K562 (cell line): ENCODE measurements around the gene PRSS53. TPM values are rescaled to one million over a fixed set of nuclear protein-coding genes. Genes with fewer than 3 reads are reported as not detected.

Source experiments
- ATAC-seq: fragments of 200-7000 bp; cut with Tn5 transposase; 3 replicates; pipeline ENCODE4 v1.9.1; 2020; ENCODE audit warnings: moderate library complexity
- BruUV-seq: library from RNA; stranded (reverse); fragments of 400-500 nt; replicated peaks from 2 replicates; lab custom pipeline; 2021; lab: Mats Ljungman, UMichigan
- CTCF ChIA-PET: fragments of 300-600 bp; formaldehyde crosslinking; extraction: SDS; loops from one replicate; lab custom pipeline; 2021; ENCODE audit warnings: low intra/inter-chr PET ratio; lab: Yijun Ruan, JAX
- POLR2A ChIA-PET: fragments of 300-600, 350-650 bp; sonication (Branson Sonifier 250); formaldehyde crosslinking; extraction: SDS; loops from one replicate; lab custom pipeline; 2021; ENCODE audit warnings: antibody characterized with exemption, inconsistent platforms; lab: Yijun Ruan, JAX
- DNase-seq, 4 experiments: peaks; one replicate each; pipeline versions ENCODE4 v3.0.0 to v3.0.0-alpha.2; 2011 to 2018; ENCODE audit warnings: low spot score in 3 of 4, mixed read lengths in 3 of 4; ENCODE audit errors: extremely low read depth in 1 of 4
- FAIRE-seq: peaks from 2 replicates; lab custom pipeline; 2011; peaks lifted over from hg19 to GRCh38; lab: Jason Lieb, UNC
- H2AFZ ChIP-seq: 2 replicates; pipeline ENCODE4 v1.6.0; 2011; ENCODE audit warnings: low read depth, low read length, control low read depth, inconsistent platforms
- H3K27ac ChIP-seq: fragments of 200-600 bp; 3 replicates; pipeline ENCODE4 v1.8.0; 2011; ENCODE audit warnings: low read depth, mild to moderate bottlenecking, control low read depth, inconsistent platforms, low read length, moderate library complexity, mixed read lengths; ENCODE audit errors: extremely low read depth
- H3K27me3 ChIP-seq, 2 experiments: fragments of 300-600 bp in 1 of 2; 2 replicates in 1 of 2; 3 replicates in 1 of 2; pipeline versions ENCODE4 v1.6.0 to v1.8.0; 2011; ENCODE audit warnings: inconsistent platforms in 2 of 2, low read length in 2 of 2, mild to moderate bottlenecking in 1 of 2, mixed read lengths in 1 of 2, moderate library complexity in 1 of 2; ENCODE audit not compliant: control insufficient read depth in 2 of 2, insufficient read depth in 2 of 2
- H3K36me3 ChIP-seq: fragments of 300-600 bp; 3 replicates; pipeline ENCODE4 v1.8.0; 2011; ENCODE audit warnings: mild to moderate bottlenecking, low read length, inconsistent platforms; ENCODE audit not compliant: control insufficient read depth, insufficient read depth
- H3K4me1 ChIP-seq, 2 experiments: fragments of 200-600 bp in 1 of 2; replicated peaks in 1 of 2; 2 replicates in 1 of 2; 3 replicates in 1 of 2; pipeline versions ENCODE4 v1.5.1 to v1.8.0; 2011; ENCODE audit warnings: inconsistent platforms in 2 of 2, low read length in 2 of 2, mild to moderate bottlenecking in 1 of 2, mixed read lengths in 1 of 2, moderate library complexity in 1 of 2; ENCODE audit not compliant: control insufficient read depth in 2 of 2, insufficient read depth in 2 of 2
- H3K4me2 ChIP-seq: 2 replicates; pipeline ENCODE4 v1.6.1; 2011; ENCODE audit warnings: low read length, control low read depth, inconsistent platforms, mixed read lengths; ENCODE audit not compliant: insufficient read depth
- H3K4me3 ChIP-seq: fragments of 200-600 bp; sonication (generic), shearing (Covaris generic); 2 replicates; pipeline ENCODE4 v1.5.1; 2016; ENCODE audit warnings: control low read depth, inconsistent platforms
- H3K79me2 ChIP-seq: fragments of 200-600 bp; 3 replicates; pipeline ENCODE4 v1.8.0; 2011; ENCODE audit warnings: low read length, inconsistent platforms; ENCODE audit not compliant: control insufficient read depth, insufficient read depth
- H3K9ac ChIP-seq, 2 experiments: 2 replicates each; pipeline versions ENCODE4 v1.6.0 to v1.6.1; 2011; ENCODE audit warnings: low read depth in 2 of 2, low read length in 2 of 2, control low read depth in 1 of 2, inconsistent platforms in 1 of 2, mild to moderate bottlenecking in 1 of 2, mixed read lengths in 1 of 2; ENCODE audit not compliant: insufficient read depth in 1 of 2
- H3K9me1 ChIP-seq: one replicate; pipeline ENCODE4 v1.6.0; 2011; ENCODE audit warnings: inconsistent platforms, mild to moderate bottlenecking, low read length, moderate library complexity; ENCODE audit not compliant: control insufficient read depth, insufficient read depth
- H3K9me3 ChIP-seq: replicated peaks from 2 replicates; pipeline ENCODE4 v1.5.1; 2011; ENCODE audit warnings: low read depth, low read length, inconsistent platforms; ENCODE audit not compliant: control insufficient read depth, insufficient read depth
- H4K20me1 ChIP-seq: replicated peaks from 2 replicates; pipeline ENCODE4 v1.6.1; 2011; ENCODE audit warnings: low read length, inconsistent platforms, mixed read lengths; ENCODE audit not compliant: control insufficient read depth, insufficient read depth
- POLR2G ChIP-seq: fragments of 200-400 bp; formaldehyde crosslinking; IDR thresholded peaks from 2 replicates; pipeline ENCODE4 v1.6.1; 2017; ENCODE audit warnings: low read depth, mild to moderate bottlenecking, antibody characterized with exemption, low read length, moderate library complexity
- ZNF395 ChIP-seq: fragments of 200-800 bp; sonication (Bioruptor generic); IDR thresholded peaks from 2 replicates; pipeline ENCODE4 v1.6.1; 2017; ENCODE audit warnings: missing genetic modification characterization, missing compliant biosample characterization
- WGBS: fragments of 100-300 bp; shearing (Covaris generic); methylation state at CpG from one replicate; pipeline ENCODE4 v1.1.6; 2016; ENCODE audit warnings: low coverage, mixed read lengths; ENCODE audit not compliant: insufficient coverage; ENCODE audit errors: missing lambda C conversion rate; 5-methylcytosine and 5-hydroxymethylcytosine counted together
- in situ Hi-C: fragments of 300-500 bp; cut with MboI; formaldehyde crosslinking; loops from 4 replicates; pipeline ENCODE4 v1.15.0; 2018; ENCODE audit warnings: inconsistent platforms, mixed read lengths
- intact Hi-C: fragments of 100-400 bp; cut with micrococcal nuclease; formaldehyde crosslinking; loops from 2 replicates; pipeline ENCODE4 v1.14.2; 2022
- polyA plus RNA-seq, 8 experiments: library from polyadenylated mRNA; depleted of rRNA in 4 of 8; stranded (reverse) in 5 of 8; unstranded in 3 of 8; fragments of >200 nt; fragmentation: Nextera tagmentation in 2 of 8; fragmentation: Illumina TruSeq in 1 of 8; extraction: Ambion mirVana in 2 of 8; extraction: Trizol in 1 of 8; gene quantifications; 2 replicates each; pipeline versions ENCODE4 v1.2.1 to v1.2.3, GENCODE V29; 2011 to 2014; ENCODE audit warnings: inconsistent platforms in 1 of 8, missing spikeins in 1 of 8
- total RNA-seq, 7 experiments: library from RNA; depleted of rRNA in 6 of 7; stranded (reverse); fragments of >200 nt in 6 of 7; fragmentation: Illumina TruSeq in 2 of 7; extraction: Trizol in 2 of 7; gene quantifications; 2 replicates each; pipeline versions ENCODE4 v1.2.1 to v1.2.3, GENCODE V29; 2011 to 2021; ENCODE audit warnings: low replicate concordance in 1 of 7

Gene PRSS53
- total and polyA plus RNA-seq, 9 of the 15 experiments (the other 6 are each of a cell fraction or from before 2014, with no cell fraction given): 0.40 to 1.9 (median 0.78) TPM; not detected in 2

- H3K4me3 ChIP-seq: no peak overlapping the region
- no peak for ATAC-seq
- peaks cover 42% of the 10 kb centered on the region; the same call in 2 of the 3 replicates for H3K36me3 ChIP-seq
- no peak for FAIRE-seq
- no peak overlapping the region for H3K4me2 ChIP-seq
- H3K27me3 ChIP-seq: no peaks in the 10 kb centered on the region
- CTCF ChIA-PET: no interaction called here
- H3K27ac ChIP-seq: no peak overlapping the region
- H3K9me3 ChIP-seq: no peaks in the 10 kb centered on the region
- intact Hi-C loops: no loop called here
- BruUV-seq: no TSS peak
- 96% methylated on average over 32 of the region's 42 CpGs for WGBS
- no peaks in the 10 kb centered on the region for H4K20me1 ChIP-seq
- peaks cover 11% of the 10 kb centered on the region; the same call in 2 of the 3 replicates for H3K79me2 ChIP-seq
- no peak for DNase-seq
- H3K4me1 ChIP-seq: peaks cover 0 to 19% of the 10 kb centered on the region in 2 experiments; a peak in 3 of 5 replicates
- H3K9ac ChIP-seq: no peak overlapping the region
- TF ChIP-seq POLR2G (peak; percentile 29; the same call in 1 of the 2 replicates), ZNF395 (CRISPR knock-in tag) (no peak)
- in situ Hi-C loops: no loop called here
- POLR2A ChIA-PET: interaction anchor here (0.7 kb wide), 1 partner anchor 11 kb away, joined by 3 read pairs; no protein-coding TSS in a partner anchor
- no peaks in the 10 kb centered on the region for H3K9me1 ChIP-seq
- no peak overlapping the region for H2AFZ ChIP-seq
Measured at GRCh38 chr16:31061126-31061812, 27.5 kb downstream of the PRSS53 start.
